CD8-positive, alpha-beta memory T cell (primary cell): ENCODE data around the gene TXNL4B. TPM values are rescaled to one million over a fixed set of nuclear protein-coding genes. Genes with fewer than 3 reads are reported as not detected.

Experiments used
- polyA plus RNA-seq: library from polyadenylated mRNA; unstranded; fragments of 300-500 nt; fragmentation: Illumina TruSeq; gene quantifications from one replicate; pipeline ENCODE4 v1.2.3, GENCODE V29; 2021
- total RNA-seq, 2 experiments: library from RNA; stranded (reverse); gene quantifications; one replicate each; pipeline ENCODE4 v1.2.3, GENCODE V29; 2021

TXNL4B gene
- total and polyA plus RNA-seq, 3 experiments from 2014 or later, result 14.0 to 38.7 (median 37.9) TPM

Other genes starting within 250 kb of the TXNL4B start
- 10 to 100 TPM; 16.9 to 19.7 TPM for gene ATXN1L, start 247.6 kb downstream of the TXNL4B start, total RNA-seq
- gene ATXN1L, start 247.6 kb downstream of the TXNL4B start, polyA plus RNA-seq, result 11.9 TPM
- 1 to 10 TPM; 3.3 to 5.3 TPM for gene ZNF821, start 209.4 kb downstream of the TXNL4B start, total RNA-seq
- gene ZNF821, start 209.4 kb downstream of the TXNL4B start, polyA plus RNA-seq, result 12.6 TPM
- 100 to 1,000 TPM; 172 to 177 TPM for gene IST1, start 198.1 kb downstream of the TXNL4B start, total RNA-seq
- 144 TPM for gene IST1, start 198.1 kb downstream of the TXNL4B start, polyA plus RNA-seq
- gene PKD1L3, start 93.2 kb downstream of the TXNL4B start, total RNA-seq, result not detected
- gene PKD1L3, start 93.2 kb downstream of the TXNL4B start, polyA plus RNA-seq, result not detected
- 10 to 100 TPM; 26.2 to 28.5 TPM for gene DHODH, start 84.9 kb downstream of the TXNL4B start, total RNA-seq
- gene DHODH, start 84.9 kb downstream of the TXNL4B start, polyA plus RNA-seq, result 10.7 TPM
- not detected for gene HP, start 39.1 kb downstream of the TXNL4B start, total RNA-seq
- not detected for gene HP, start 39.1 kb downstream of the TXNL4B start, polyA plus RNA-seq
- not detected for gene HPR, start 30.4 kb downstream of the TXNL4B start, total RNA-seq
- gene HPR, start 30.4 kb downstream of the TXNL4B start, polyA plus RNA-seq, result not detected
- gene DHX38, start 227 bp upstream of the TXNL4B start, total RNA-seq, result 10 to 100 TPM; 93.6 to 98.3 TPM
- 32.7 TPM for gene DHX38, start 227 bp upstream of the TXNL4B start, polyA plus RNA-seq
- gene PMFBP1, start 78.5 kb upstream of the TXNL4B start, total RNA-seq, result under 1 TPM; 0.09 to 0.15 TPM
- gene PMFBP1, start 78.5 kb upstream of the TXNL4B start, polyA plus RNA-seq, result 0.13 TPM